ENCODE results near the gene LRBA.

DNA sequence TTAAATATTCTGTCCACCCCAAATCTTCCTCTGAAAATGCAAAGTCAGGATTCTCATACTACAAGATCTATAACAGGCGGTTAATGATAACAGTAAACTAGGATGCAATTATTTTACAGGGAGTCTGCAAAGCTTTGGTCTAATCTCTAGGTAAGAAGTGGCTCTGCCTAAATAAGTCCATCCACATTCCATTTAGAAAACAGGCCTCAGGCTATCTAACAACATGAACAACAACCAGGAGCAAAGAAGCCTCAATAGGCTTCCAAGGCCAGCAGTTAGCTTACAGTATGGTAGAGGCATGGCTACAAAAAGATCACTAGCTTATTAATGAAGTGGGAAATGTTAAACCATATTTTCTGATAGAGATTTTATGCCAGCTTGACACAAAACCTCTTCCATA is 426.8 kb downstream of the LRBA start:
- TF ChIP-seq POLR2A (IDR thresholded peaks at IDR 0.05; ENCODE audit: low read depth, low read length) (no peak), POLR2AphosphoS5 (IDR thresholded peaks at IDR 0.05; ENCODE audit: insufficient read depth, low read depth, low read length) (no peak)
- TF ChIP-seq, protein P1, sequence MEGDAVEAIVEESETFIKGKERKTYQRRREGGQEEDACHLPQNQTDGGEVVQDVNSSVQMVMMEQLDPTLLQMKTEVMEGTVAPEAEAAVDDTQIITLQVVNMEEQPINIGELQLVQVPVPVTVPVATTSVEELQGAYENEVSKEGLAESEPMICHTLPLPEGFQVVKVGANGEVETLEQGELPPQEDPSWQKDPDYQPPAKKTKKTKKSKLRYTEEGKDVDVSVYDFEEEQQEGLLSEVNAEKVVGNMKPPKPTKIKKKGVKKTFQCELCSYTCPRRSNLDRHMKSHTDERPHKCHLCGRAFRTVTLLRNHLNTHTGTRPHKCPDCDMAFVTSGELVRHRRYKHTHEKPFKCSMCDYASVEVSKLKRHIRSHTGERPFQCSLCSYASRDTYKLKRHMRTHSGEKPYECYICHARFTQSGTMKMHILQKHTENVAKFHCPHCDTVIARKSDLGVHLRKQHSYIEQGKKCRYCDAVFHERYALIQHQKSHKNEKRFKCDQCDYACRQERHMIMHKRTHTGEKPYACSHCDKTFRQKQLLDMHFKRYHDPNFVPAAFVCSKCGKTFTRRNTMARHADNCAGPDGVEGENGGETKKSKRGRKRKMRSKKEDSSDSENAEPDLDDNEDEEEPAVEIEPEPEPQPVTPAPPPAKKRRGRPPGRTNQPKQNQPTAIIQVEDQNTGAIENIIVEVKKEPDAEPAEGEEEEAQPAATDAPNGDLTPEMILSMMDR (IDR thresholded peaks at IDR 0.05; ENCODE audit: extremely low read depth in 1 of 2, insufficient read depth in 1 of 2, low read depth in 1 of 2, low read length in 2 of 2) = no peak
